ENCODE measurements around the gene CBARP. TPM values are rescaled to one million over a fixed set of nuclear protein-coding genes. Genes with fewer than 3 reads are reported as not detected.

The CBARP gene
- total RNA-seq, 1 donor from 2014 or later = 1.2 TPM

- H3K27me3 Mint-ChIP-seq (ENCODE audit: insufficient read depth, low read depth) = no peaks in the 10 kb centered on the region
- H3K9ac ChIP-seq = no peak overlapping the region
- H3K4me1 Mint-ChIP-seq = peaks cover 13% of the 10 kb centered on the region
- peaks cover 4% of the 10 kb centered on the region for H3F3A ChIP-seq (ENCODE audit: low read depth)
- H3K36me3 ChIP-seq = no peaks in the 10 kb centered on the region
- H3K4me1 ChIP-seq = no peaks in the 10 kb centered on the region
- H3K27ac ChIP-seq = no peak overlapping the region
- H3K4me3 ChIP-seq = no peak overlapping the region
- TF ChIP-seq CTCF (IDR thresholded peaks at IDR 0.05) (no peak), EZH2phosphoT487 (IDR thresholded peaks at IDR 0.05) (no peak), EZH2 (IDR thresholded peaks at IDR 0.05) (no peak)
- H4K20me1 ChIP-seq (ENCODE audit: low read depth) = peaks cover 74% of the 10 kb centered on the region
- no peaks in the 10 kb centered on the region for H3K9me3 Mint-ChIP-seq
- no peaks in the 10 kb centered on the region for H3K36me3 Mint-ChIP-seq
- peaks cover 39% of the 10 kb centered on the region for H3K79me2 ChIP-seq (ENCODE audit: low read depth)
- H2AFZ ChIP-seq (replicated peaks) = no peak overlapping the region
- no peak overlapping the region for H3K4me2 ChIP-seq
- no peaks in the 10 kb centered on the region for H3K9me3 ChIP-seq (ENCODE audit: low read depth)
- no peak overlapping the region for H3K27ac Mint-ChIP-seq
- no peak overlapping the region for H3K4me3 Mint-ChIP-seq
- no peak for DNase-seq (ENCODE audit: low spot score)
- no peaks in the 10 kb centered on the region for H3K27me3 ChIP-seq
These were observed 17.3 kb downstream of the CBARP start for GRCh38 chr19:1220477-1220930.

- Histone ChIP-seq H3K27me3 (no peaks in the 10 kb centered on the region), H3F3A (ENCODE audit: low read depth) (peaks cover 4% of the 10 kb centered on the region), H3K9ac (no peak overlapping the region), H2AFZ (replicated peaks) (no peak overlapping the region), H3K36me3 (no peaks in the 10 kb centered on the region), H3K27ac (no peak overlapping the region), H3K4me3 (no peak overlapping the region), H3K4me2 (no peak overlapping the region), H4K20me1 (ENCODE audit: low read depth) (peaks cover 80% of the 10 kb centered on the region), H3K79me2 (ENCODE audit: low read depth) (peaks cover 45% of the 10 kb centered on the region), H3K9me3 (ENCODE audit: low read depth) (no peaks in the 10 kb centered on the region), H3K4me1 (no peaks in the 10 kb centered on the region)
- Mint-ChIP-seq H3K4me3 (no peak overlapping the region), H3K27ac (no peak overlapping the region), H3K27me3 (ENCODE audit: insufficient read depth, low read depth) (no peaks in the 10 kb centered on the region), H3K9me3 (no peaks in the 10 kb centered on the region), H3K4me1 (peaks cover 13% of the 10 kb centered on the region), H3K36me3 (no peaks in the 10 kb centered on the region)
- TF ChIP-seq CTCF (IDR thresholded peaks at IDR 0.05) (no peak), EZH2 (IDR thresholded peaks at IDR 0.05) (no peak), EZH2phosphoT487 (IDR thresholded peaks at IDR 0.05) (no peak)
- no peak for DNase-seq (ENCODE audit: low spot score)
These were observed 17.9 kb downstream of the CBARP start for GRCh38 chr19:1219786-1220476.

GRCh38 chr19:1218751-1219567 is 18.8 kb downstream of the CBARP start:
- H3F3A ChIP-seq (ENCODE audit: low read depth) = peaks cover 4% of the 10 kb centered on the region
- no peak overlapping the region for H3K4me3 ChIP-seq
- H3K79me2 ChIP-seq (ENCODE audit: low read depth) = peaks cover 55% of the 10 kb centered on the region
- Mint-ChIP-seq H3K36me3 (no peaks in the 10 kb centered on the region), H3K27me3 (ENCODE audit: insufficient read depth, low read depth) (no peaks in the 10 kb centered on the region), H3K27ac (no peak overlapping the region), H3K4me1 (peaks cover 18% of the 10 kb centered on the region), H3K9me3 (no peaks in the 10 kb centered on the region), H3K4me3 (no peak overlapping the region)
- H3K4me2 ChIP-seq = no peak overlapping the region
- H3K27me3 ChIP-seq = no peaks in the 10 kb centered on the region
- H3K27ac ChIP-seq = no peak overlapping the region
- no peak overlapping the region for H3K9ac ChIP-seq
- H3K4me1 ChIP-seq = peaks cover 5% of the 10 kb centered on the region
- DNase-seq (ENCODE audit: low spot score) = no peak
- no peaks in the 10 kb centered on the region for H3K9me3 ChIP-seq (ENCODE audit: low read depth)
- H2AFZ ChIP-seq (replicated peaks) = no peak overlapping the region
- peaks cover 89% of the 10 kb centered on the region for H4K20me1 ChIP-seq (ENCODE audit: low read depth)
- no peaks in the 10 kb centered on the region for H3K36me3 ChIP-seq
- TF ChIP-seq CTCF (IDR thresholded peaks at IDR 0.05) (no peak), EZH2phosphoT487 (IDR thresholded peaks at IDR 0.05) (no peak), EZH2 (IDR thresholded peaks at IDR 0.05) (no peak)
